Aorta (tissue), 5 donors: Measurements from ENCODE around the gene TBC1D7. TPM values are rescaled to one million over a fixed set of nuclear protein-coding genes. Genes with fewer than 3 reads are reported as not detected.

Source experiments
- ATAC-seq: fragments of 200-7000 bp; cut with Tn5 transposase; one replicate; pipeline ENCODE4 v1.9.1; 2022; ENCODE audit warnings: moderate library complexity; ENCODE audit not compliant: low FRiP score
- DNase-seq, 2 donors: peaks; one replicate each; pipeline ENCODE4 v3.0.0-alpha.2; 2020
- H3K27ac ChIP-seq, 2 donors: one replicate each; pipeline ENCODE4 v1.5.1; 2013; ENCODE audit warnings: low read length in 2 of 2, mild to moderate bottlenecking in 2 of 2, moderate library complexity in 2 of 2, control low read depth in 1 of 2, inconsistent platforms in 1 of 2, low read depth in 1 of 2
- H3K27me3 ChIP-seq, 2 donors: one replicate each; pipeline ENCODE4 v1.6.1; 2013; ENCODE audit warnings: control low read depth in 1 of 2, low read length in 1 of 2, mild to moderate bottlenecking in 1 of 2, moderate library complexity in 1 of 2; ENCODE audit not compliant: insufficient read depth in 2 of 2, control insufficient read depth in 1 of 2
- H3K36me3 ChIP-seq, 2 donors: one replicate each; pipeline ENCODE4 v1.6.1; 2013; ENCODE audit warnings: control low read depth in 1 of 2, low read length in 1 of 2, mild to moderate bottlenecking in 1 of 2; ENCODE audit not compliant: insufficient read depth in 2 of 2, control insufficient read depth in 1 of 2
- H3K4me1 ChIP-seq, 2 donors: one replicate each; pipeline ENCODE4 v1.6.1; 2013; ENCODE audit warnings: low read length in 2 of 2, control low read depth in 1 of 2, mild to moderate bottlenecking in 1 of 2, moderate library complexity in 1 of 2; ENCODE audit not compliant: insufficient read depth in 2 of 2, control insufficient read depth in 1 of 2
- H3K4me3 ChIP-seq, 2 donors: one replicate each; pipeline ENCODE4 v1.5.1; 2013; ENCODE audit warnings: low read length in 2 of 2, control low read depth in 1 of 2, mild to moderate bottlenecking in 1 of 2
- H3K9me3 ChIP-seq: one replicate; pipeline ENCODE4 v1.6.1; 2013; ENCODE audit warnings: mild to moderate bottlenecking, low read length; ENCODE audit not compliant: control insufficient read depth
- WGBS, 2 donors: extraction: QIAGEN DNeasy Blood & Tissue Kit; methylation state at CpG; one replicate each; pipeline ENCODE4 v1.1.7; 2013; 5-methylcytosine and 5-hydroxymethylcytosine counted together
- intact Hi-C, 2 donors: fragments of 100-400 bp; cut with DNase I; formaldehyde crosslinking; loops; one replicate each; pipeline versions ENCODE4 v1.14.2 to v1.15.0; 2022
- polyA plus RNA-seq, 2 donors: library from polyadenylated mRNA; stranded (reverse); fragments of 200-250 nt; gene quantifications; one replicate each; pipeline ENCODE4 v1.2.3, GENCODE V29; 2013
- total RNA-seq, 2 donors: library from RNA; stranded (reverse); fragmentation: NEBNext Ultra II Directional; extraction: Animal tissue kit (Norgen Biotek cat#: 25700); gene quantifications; one replicate each; pipeline ENCODE4 v1.2.1, GENCODE V29; 2021
- donor health status: healthy with polysubstance abuse.
- donor health status: Bipolar disorder and iron deficiency.
- donor health status: DM: no; HTN: no; CAD: no.
- donor health status: DM: no; HTN: no; CAD: no.
- donor health status: DM: yes; HTN: yes; CAD: no.

The TBC1D7 gene
- total and polyA plus RNA-seq, 4 donors, result 6.0 to 11.6 (median 9.3) TPM

DNA sequence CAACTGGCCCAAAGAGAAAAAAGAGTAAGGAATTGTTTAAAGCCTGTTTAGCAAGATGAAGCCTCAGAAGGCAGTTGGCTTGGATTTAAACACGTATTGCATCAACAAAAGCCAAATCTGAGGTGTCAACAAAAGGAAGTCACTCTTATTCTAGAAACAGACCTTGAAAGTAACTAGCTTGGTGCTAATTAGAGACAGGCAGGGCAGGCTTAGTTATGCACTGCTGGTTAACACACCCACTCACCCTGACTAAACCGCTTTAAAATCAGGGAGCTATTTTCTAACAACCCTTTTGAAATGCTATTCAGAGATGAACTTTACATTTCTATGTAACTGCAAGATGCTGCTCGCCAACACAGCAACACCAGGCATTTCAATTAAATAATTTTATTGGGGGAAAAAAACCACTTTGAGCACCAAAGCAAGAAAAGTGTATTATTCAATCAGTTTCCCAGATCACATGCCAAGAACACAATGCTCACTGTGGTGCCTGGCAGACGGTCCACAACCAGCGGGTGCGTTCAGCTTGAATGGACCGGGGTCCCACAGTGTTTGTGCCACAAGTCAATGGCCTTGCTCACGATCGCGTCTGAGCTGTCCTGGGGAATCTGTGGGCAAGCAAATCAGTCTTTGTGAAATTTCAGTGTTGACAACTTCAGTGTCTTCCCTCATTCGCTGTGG, 23.6 kb downstream of the TBC1D7 start:
- ATAC-seq (no peak), DNase-seq (no peak)
- H3K4me1 ChIP-seq, result no peaks in the 10 kb centered on the region
- H3K4me3 ChIP-seq, result no peak overlapping the region
- no peaks in the 10 kb centered on the region for H3K9me3 ChIP-seq
- H3K27me3 ChIP-seq, result no peaks in the 10 kb centered on the region
- WGBS, 2 donors, result 86 to 87% methylated on average over 11 of the region's 11 CpGs
- no peaks in the 10 kb centered on the region for H3K36me3 ChIP-seq
- H3K27ac ChIP-seq, result no peak overlapping the region
- intact Hi-C loops, result loop anchor here in 1 of 2 donors (10.0 kb wide), 1 partner anchor 290 kb away; no protein-coding TSS in a partner anchor

DNA sequence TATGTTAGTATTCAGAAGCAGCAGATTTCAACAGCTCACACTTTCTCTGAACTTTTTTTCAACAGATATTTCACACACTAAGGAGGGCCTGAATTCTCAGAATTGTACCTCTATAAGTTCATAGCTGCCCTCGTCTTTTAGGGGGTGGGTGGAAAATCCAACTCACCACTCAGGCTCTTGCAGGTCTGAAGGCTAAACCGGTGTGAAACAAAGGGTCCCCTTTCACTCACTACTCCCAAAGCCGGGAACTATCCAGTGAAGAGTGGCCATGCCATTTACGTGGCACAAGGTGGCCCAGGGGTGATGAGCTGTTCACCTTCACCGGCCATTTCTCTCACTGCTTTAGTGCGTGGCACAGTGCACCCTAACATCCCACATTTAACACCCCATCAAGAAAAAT, 24.2 kb downstream of the TBC1D7 start:
- H3K36me3 ChIP-seq, result no peaks in the 10 kb centered on the region
- no peaks in the 10 kb centered on the region for H3K9me3 ChIP-seq
- DNase-seq (no peak), ATAC-seq (no peak)
- H3K4me1 ChIP-seq, result no peaks in the 10 kb centered on the region
- intact Hi-C loops, result loop anchor here in 1 of 2 donors (10.0 kb wide), 1 partner anchor 289 kb away; no protein-coding TSS in a partner anchor
- H3K27ac ChIP-seq, result peak overlapping the region in 1 of 2 donors; percentile 23
- no peaks in the 10 kb centered on the region for H3K27me3 ChIP-seq
- H3K4me3 ChIP-seq, result no peak overlapping the region
- 57 to 61% methylated on average over 6 of the region's 6 CpGs for WGBS, 2 donors

DNA sequence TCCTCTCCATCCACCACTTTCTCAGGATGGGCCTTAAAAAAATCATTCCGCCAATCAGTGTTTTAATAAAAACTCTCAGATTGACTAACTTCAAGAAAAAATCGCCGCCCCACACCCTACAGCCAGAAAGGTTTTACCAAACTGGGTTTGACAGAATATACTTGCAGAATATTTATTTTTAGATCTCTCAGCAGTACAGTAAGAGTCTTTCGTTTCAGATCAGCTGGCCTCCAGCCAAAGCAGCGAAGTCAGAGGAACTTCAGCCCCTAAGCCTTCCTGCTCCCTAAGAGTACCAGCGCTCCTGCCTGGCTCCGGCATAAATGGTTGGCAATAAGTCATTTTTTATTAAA, 24.7 kb downstream of the TBC1D7 start:
- WGBS, 2 donors, result 3 to 5% methylated on average over 7 of the region's 7 CpGs
- intact Hi-C loops, result loop anchor here in 1 of 2 donors (10.0 kb wide), 1 partner anchor 289 kb away; no protein-coding TSS in a partner anchor
- Histone ChIP-seq H3K4me3 (peak overlapping the region; percentile 22 to 60), H3K9me3 (no peaks in the 10 kb centered on the region), H3K27ac (no peak overlapping the region), H3K27me3 (no peaks in the 10 kb centered on the region), H3K36me3 (no peaks in the 10 kb centered on the region), H3K4me1 (no peaks in the 10 kb centered on the region)
- ATAC-seq (peak; percentile 65), DNase-seq (peak; percentile 93)

DNA sequence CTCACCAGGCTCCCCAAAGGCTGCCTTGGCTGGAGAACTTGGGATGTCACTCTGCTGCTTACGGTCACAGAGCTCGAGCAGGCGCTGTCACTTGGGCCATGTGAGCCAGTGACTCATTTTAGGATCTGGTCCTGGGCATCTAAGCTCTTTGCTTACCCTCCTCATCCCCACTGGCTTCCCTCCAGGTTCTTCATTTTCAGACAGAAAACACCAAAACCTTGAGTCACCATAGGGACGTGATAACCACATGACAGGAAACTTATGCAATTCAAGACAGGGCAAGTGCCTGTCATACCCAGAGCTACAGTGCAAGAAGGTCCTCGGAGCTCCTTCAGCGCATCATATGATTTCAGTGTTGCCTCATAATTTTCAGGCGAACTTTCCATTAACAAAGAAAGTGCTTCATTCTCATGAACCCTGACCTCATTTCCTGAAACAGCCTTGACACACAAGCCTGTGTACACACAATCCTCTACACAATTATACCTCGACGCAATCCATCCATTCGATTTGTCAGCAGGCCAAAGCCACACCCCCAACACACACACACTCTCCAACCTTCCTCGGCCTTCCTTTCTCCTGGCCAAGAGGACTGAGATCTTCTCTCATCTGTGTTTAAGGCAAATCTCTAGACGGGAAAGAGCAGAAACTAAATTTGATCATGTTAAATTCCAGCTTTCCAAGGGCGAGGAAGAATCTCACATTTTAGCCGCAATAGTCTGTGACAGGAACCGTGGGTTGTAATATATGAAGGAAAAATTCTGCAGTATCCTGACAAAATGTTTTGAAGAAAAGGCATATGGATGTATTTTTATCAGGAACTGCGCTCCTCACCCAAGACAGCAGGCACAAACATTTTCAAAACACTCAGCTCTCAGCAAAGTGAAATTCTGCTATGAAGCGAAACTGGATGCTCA, 25.3 kb downstream of the TBC1D7 start:
- DNase-seq, result peak; percentile 84 to 89
- Histone ChIP-seq H3K9me3 (no peaks in the 10 kb centered on the region), H3K36me3 (no peaks in the 10 kb centered on the region), H3K27ac (peak overlapping the region in 1 of 2 donors; percentile 68), H3K4me3 (peak overlapping the region; percentile 22 to 60), H3K4me1 (no peaks in the 10 kb centered on the region), H3K27me3 (no peaks in the 10 kb centered on the region)
- peak; percentile 85 for ATAC-seq
- intact Hi-C loops, result loop anchor here in 1 of 2 donors (10.0 kb wide), 1 partner anchor 288 kb away; no protein-coding TSS in a partner anchor
- 26 to 29% methylated on average over 17 of the region's 17 CpGs for whole genome bisulfite sequencing, 2 donors

DNA sequence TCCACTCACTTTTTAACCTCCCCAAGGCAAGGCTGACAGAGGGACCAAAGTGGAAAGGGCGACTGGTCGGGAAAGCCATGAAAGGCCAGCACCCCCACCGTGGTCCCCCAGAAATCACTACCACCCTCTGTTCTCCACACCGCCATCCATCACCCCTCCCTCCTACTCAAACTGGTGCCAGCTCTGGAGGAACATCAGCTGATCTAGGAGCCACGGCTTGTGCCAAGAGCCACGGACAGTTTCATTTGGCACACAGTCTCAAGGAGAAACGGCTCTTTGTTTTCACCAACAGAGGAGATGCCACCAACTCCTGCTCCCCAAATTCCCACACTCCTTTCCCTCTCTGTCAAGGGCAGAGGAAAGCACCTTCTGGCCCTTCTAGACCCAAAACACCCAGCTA, 26.0 kb downstream of the TBC1D7 start:
- no peak overlapping the region for H3K27ac ChIP-seq
- intact Hi-C loops, result loop anchor here in 1 of 2 donors (10.0 kb wide), 1 partner anchor 287 kb away; no protein-coding TSS in a partner anchor

DNA sequence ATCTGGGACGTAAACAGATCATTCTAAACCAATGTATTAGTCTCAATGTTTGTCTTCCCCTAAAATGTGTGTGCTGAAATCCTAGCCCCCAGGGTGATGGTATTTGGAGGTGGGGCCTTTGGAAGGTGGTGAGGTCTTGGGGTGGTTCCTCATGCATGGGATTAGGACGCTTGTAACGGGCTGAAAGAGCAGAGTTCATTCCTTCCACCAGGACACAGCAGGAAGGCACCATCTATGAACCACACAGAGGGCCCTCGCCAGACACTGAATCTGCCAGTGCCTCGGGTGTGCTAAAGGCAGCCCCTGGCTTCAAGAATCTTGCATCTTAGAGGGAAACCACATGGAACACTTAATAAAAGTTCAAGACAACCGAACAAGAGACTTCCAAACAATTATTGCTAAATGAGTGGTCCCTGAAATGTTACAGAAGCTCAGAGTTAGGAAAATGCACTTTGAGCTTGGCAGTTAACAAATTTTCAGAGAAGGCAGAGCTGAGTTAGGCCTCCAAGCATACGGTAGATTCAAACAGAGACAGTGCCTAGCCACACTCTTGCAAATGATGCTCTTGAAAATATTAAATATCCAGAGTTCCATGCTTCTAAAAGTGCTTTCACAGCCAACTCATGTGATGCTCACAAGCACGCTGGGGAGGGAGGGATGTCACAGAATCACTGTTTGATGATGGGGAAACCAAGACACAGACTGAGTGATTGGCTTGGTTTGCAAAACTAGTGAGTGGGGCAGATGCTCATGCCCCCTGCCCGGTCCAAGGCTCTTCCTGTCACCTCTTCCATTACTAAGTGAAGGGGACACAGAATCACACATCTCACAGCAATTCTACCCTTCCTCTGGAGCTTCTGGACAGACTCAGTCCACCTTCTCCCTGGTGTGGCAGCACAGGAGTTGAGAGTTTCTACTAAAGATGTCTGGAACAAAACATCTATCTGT, 27.4 kb downstream of the TBC1D7 start:
- H3K27ac ChIP-seq, result no peak overlapping the region
- H3K27me3 ChIP-seq, result no peaks in the 10 kb centered on the region
- H3K4me1 ChIP-seq, result no peaks in the 10 kb centered on the region
- no peaks in the 10 kb centered on the region for H3K36me3 ChIP-seq
- intact Hi-C loops, result loop anchor here in 1 of 2 donors (10.0 kb wide), 1 partner anchor 286 kb away; no protein-coding TSS in a partner anchor
- H3K4me3 ChIP-seq, result no peak overlapping the region
- WGBS, 2 donors, result 83 to 91% methylated on average over 9 of the region's 9 CpGs
- ATAC-seq, result no peak
- no peak for DNase-seq
- H3K9me3 ChIP-seq, result no peaks in the 10 kb centered on the region

More for the DNA sequence above, 26.0 kb downstream of the TBC1D7 start:
- 53 to 61% methylated on average over 7 of the region's 7 CpGs for WGBS, 2 donors
- no peaks in the 10 kb centered on the region for H3K36me3 ChIP-seq
- H3K9me3 ChIP-seq, result no peaks in the 10 kb centered on the region
- peak; percentile 2 for ATAC-seq
- H3K4me3 ChIP-seq, result no peak overlapping the region
- no peak for DNase-seq
- H3K4me1 ChIP-seq, result no peaks in the 10 kb centered on the region
- no peaks in the 10 kb centered on the region for H3K27me3 ChIP-seq

DNA sequence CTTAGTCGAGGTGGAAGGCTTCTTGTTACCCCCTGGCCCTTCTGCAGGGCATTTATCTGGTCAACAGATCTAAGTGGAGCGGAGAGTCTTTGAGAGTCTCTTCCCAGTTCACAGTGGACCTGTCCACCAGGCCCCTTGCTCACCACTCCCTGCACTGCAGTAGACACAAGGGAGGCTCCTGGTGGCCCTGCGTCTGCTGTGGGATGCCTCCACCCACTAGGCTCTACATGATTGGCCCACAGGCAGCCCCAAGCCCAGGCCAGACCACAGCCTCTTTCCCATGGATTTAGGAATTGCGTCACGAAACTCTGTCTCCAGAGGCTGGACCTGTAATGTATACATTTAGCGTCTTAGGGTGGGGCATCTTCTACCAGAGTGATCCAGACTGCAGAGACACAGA, 28.4 kb downstream of the TBC1D7 start:
- H3K36me3 ChIP-seq, result no peaks in the 10 kb centered on the region
- H3K4me3 ChIP-seq, result no peak overlapping the region
- WGBS, 2 donors, result 88 to 93% methylated on average over 6 of the region's 6 CpGs
- no peak for DNase-seq
- intact Hi-C loops, result loop anchor here in 1 of 2 donors (10.0 kb wide), 1 partner anchor 285 kb away; no protein-coding TSS in a partner anchor
- no peaks in the 10 kb centered on the region for H3K9me3 ChIP-seq
- H3K4me1 ChIP-seq, result no peaks in the 10 kb centered on the region
- no peak overlapping the region for H3K27ac ChIP-seq
- no peak for ATAC-seq
- no peaks in the 10 kb centered on the region for H3K27me3 ChIP-seq

DNA sequence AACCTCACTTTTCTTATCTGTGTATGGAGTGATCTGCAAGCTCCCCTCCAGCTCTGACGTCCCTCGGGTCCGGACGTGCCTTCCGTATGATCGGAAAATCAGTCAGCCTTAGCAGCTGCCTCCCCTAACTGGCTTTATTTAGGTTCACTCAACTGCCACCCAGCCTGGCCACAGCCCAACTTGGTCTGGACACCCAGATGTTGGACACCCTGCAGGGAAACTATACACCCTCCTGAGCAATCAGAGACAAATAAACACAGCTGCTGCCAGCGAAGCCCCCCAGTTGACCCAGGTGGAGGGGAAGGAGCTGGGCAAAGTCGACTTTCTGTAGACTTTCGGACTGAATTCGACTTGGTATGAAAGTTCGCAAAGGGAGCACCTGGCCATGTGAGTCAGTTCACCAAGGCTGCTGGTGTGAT, 28.9 kb downstream of the TBC1D7 start:
- DNase-seq (no peak), ATAC-seq (no peak)
- Histone ChIP-seq H3K27me3 (no peaks in the 10 kb centered on the region), H3K4me3 (no peak overlapping the region), H3K4me1 (no peaks in the 10 kb centered on the region), H3K27ac (no peak overlapping the region), H3K9me3 (no peaks in the 10 kb centered on the region), H3K36me3 (no peaks in the 10 kb centered on the region)
- WGBS, 2 donors, result 92 to 94% methylated on average over 11 of the region's 11 CpGs
- intact Hi-C loops, result no loop called here
